Gastrocnemius medialis (tissue), 4 donors: ENCODE data around the gene MOB3B.

ENCODE experiments used
- CTCF ChIP-seq, 5 experiments: fragments of 450-650 bp in 3 of 5; fragments of 200-600 bp in 2 of 5; sonication (generic) in 2 of 5; IDR thresholded peaks in 4 of 5; conservative IDR thresholded peaks in 1 of 5; 1 replicate in 4 of 5; 2 replicates in 1 of 5; pipeline ENCODE4 v1.5.1; 2016 to 2019; ENCODE audit warnings: antibody characterized with exemption in 5 of 5, mild to moderate bottlenecking in 3 of 5, moderate library complexity in 3 of 5
- POLR2A ChIP-seq, 2 donors: fragments of 450-650 bp; IDR thresholded peaks; one replicate each; pipeline ENCODE4 v1.6.1; 2017; ENCODE audit warnings: antibody characterized with exemption in 2 of 2, mild to moderate bottlenecking in 2 of 2, moderate library complexity in 2 of 2

GRCh38 chr9:27462846-27463245, 66.8 kb downstream of the MOB3B start:
- TF ChIP-seq CTCF (IDR thresholded peaks at IDR 0.05 in 4 of 5, conservative IDR thresholded peaks at IDR 0.05 in 1 of 5) (no peak), POLR2A (IDR thresholded peaks at IDR 0.05) (no peak)
